Hepatocyte (in vitro differentiated cells): Measurements from ENCODE around the gene TMEM238L.

Experiments used
- EZH2 ChIP-seq: fragments of 200-600 bp; sonication (generic); IDR thresholded peaks from 2 replicates; pipeline ENCODE4 v1.6.1; 2016; ENCODE audit warnings: antibody characterized with exemption, mild to moderate bottlenecking, borderline replicate concordance
- EZH2phosphoT487 ChIP-seq: fragments of 200-600 bp; sonication (generic); IDR thresholded peaks from one replicate; pipeline ENCODE4 v1.6.1; 2018; ENCODE audit warnings: antibody characterized with exemption, mild to moderate bottlenecking, low read depth, moderate library complexity; ENCODE audit not compliant: unreplicated experiment, severe bottlenecking
- TF ChIP-seq, protein P1 (sequence below): fragments of 200-600 bp; sonication (generic); IDR thresholded peaks from 2 replicates; pipeline ENCODE4 v1.5.1; 2016; ENCODE audit warnings: antibody characterized with exemption, mild to moderate bottlenecking; ENCODE audit not compliant: poor library complexity

DNA sequence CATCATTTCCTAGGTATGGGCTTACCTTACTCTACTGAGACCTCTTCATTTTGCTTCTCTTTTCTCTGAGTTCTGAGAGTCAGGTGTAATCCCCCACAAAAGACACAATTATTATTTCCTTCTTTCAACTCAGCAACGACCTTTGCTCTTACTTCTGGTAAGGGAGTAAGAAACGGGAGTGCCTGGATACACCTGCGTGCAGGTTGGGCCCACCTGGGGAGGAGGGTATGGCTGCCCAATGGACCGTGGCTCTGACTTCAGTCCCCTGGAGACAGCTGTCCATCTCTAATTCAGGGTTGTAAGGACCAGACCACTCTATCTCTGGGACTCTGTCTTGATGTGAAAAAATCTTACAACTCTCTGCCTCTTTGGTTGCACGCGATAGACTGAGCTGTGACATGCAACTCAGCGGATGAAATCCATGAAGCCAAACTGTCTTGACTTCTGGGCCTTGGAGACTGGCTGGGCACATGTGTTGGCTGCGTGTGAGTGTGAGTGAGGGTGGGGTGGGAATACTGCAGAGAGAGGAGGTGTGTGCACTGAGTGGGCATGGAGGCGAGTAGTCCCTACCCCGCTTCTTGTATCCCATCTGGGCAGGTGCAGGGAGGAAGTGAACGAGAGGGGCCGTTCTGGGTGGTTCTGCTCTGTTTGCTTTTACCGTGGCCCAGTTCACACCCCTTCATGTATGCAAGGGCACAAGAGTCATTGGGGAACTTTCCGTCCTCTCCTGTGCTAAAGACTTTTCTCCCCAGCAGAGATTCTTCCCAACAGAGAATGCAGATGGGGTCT, 1.2 kb downstream of the TMEM238L start:
- TF ChIP-seq, protein P1, sequence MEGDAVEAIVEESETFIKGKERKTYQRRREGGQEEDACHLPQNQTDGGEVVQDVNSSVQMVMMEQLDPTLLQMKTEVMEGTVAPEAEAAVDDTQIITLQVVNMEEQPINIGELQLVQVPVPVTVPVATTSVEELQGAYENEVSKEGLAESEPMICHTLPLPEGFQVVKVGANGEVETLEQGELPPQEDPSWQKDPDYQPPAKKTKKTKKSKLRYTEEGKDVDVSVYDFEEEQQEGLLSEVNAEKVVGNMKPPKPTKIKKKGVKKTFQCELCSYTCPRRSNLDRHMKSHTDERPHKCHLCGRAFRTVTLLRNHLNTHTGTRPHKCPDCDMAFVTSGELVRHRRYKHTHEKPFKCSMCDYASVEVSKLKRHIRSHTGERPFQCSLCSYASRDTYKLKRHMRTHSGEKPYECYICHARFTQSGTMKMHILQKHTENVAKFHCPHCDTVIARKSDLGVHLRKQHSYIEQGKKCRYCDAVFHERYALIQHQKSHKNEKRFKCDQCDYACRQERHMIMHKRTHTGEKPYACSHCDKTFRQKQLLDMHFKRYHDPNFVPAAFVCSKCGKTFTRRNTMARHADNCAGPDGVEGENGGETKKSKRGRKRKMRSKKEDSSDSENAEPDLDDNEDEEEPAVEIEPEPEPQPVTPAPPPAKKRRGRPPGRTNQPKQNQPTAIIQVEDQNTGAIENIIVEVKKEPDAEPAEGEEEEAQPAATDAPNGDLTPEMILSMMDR, result no peak
- TF ChIP-seq EZH2 (no peak), EZH2phosphoT487 (no peak)
